H1 (cell line): ENCODE results near the gene EFHC1. TPM values are rescaled to one million over a fixed set of nuclear protein-coding genes. Genes with fewer than 3 reads are reported as not detected.

Source experiments
- CTCF ChIP-seq, 3 experiments: IDR thresholded peaks; 1 replicate in 2 of 3; 2 replicates in 1 of 3; pipeline versions ENCODE4 v1.5.1 to v1.6.1; 2011; ENCODE audit warnings: low read length in 3 of 3, mild to moderate bottlenecking in 3 of 3, inconsistent platforms in 2 of 3, low read depth in 1 of 3, moderate library complexity in 1 of 3; ENCODE audit not compliant: insufficient read depth in 1 of 3; ENCODE audit errors: control extremely low read depth in 1 of 3
- SP1 ChIP-seq: IDR thresholded peaks from 2 replicates; pipeline ENCODE4 v1.6.1; 2011; ENCODE audit warnings: low read depth, low read length
- SP2 ChIP-seq: IDR thresholded peaks from 2 replicates; pipeline ENCODE4 v1.6.1; 2012; ENCODE audit warnings: mild to moderate bottlenecking, low read length, inconsistent platforms
- polyA plus RNA-seq, 7 experiments: library from polyadenylated mRNA; depleted of rRNA in 3 of 7; stranded (reverse) in 5 of 7; unstranded in 2 of 7; fragments of >200 nt in 5 of 7; fragments of 200-250 nt in 2 of 7; gene quantifications; 1 replicate in 5 of 7; 2 replicates in 1 of 7; 4 replicates in 1 of 7; pipeline versions ENCODE4 v1.2.1 to v1.2.3, GENCODE V29; 2011 to 2013; ENCODE audit warnings: missing spikeins in 2 of 7, mixed read lengths in 2 of 7
- total RNA-seq: library from RNA; stranded (reverse); fragmentation: NEBNext Ultra II Directional; extraction: Animal tissue kit (Norgen Biotek cat#: 25700); gene quantifications from 2 replicates; pipeline ENCODE4 v1.2.1, GENCODE V29; 2021

Gene EFHC1
- total and polyA plus RNA-seq, 2 of the 8 experiments (the other 6 are each of a cell fraction or from before 2014, with no cell fraction given) = 10.5 to 16.4 TPM

GRCh38 chr6:52418606-52419005, 1.5 kb upstream of the EFHC1 start (continued):
- TF ChIP-seq SP2 (no peak), CTCF (IDR thresholded peaks at IDR 0.05; ENCODE audit: control extremely low read depth in 1 of 3, insufficient read depth in 1 of 3, low read depth in 1 of 3, low read length in 3 of 3) (no peak), SP1 (no peak)
